GM12878 (cell line): Measurements from ENCODE around the gene CDK17.

ENCODE experiments used
- POLR2A ChIP-seq: IDR thresholded peaks from 2 replicates; pipeline ENCODE4 v1.6.1; 2011; ENCODE audit warnings: low read depth, mild to moderate bottlenecking, low read length
- TF ChIP-seq, protein P1 (sequence below), 3 experiments: IDR thresholded peaks in 2 of 3; conservative IDR thresholded peaks in 1 of 3; 2 replicates each; pipeline ENCODE4 v1.5.1; 2011; ENCODE audit warnings: low read depth in 3 of 3, low read length in 3 of 3, mild to moderate bottlenecking in 3 of 3, control low read depth in 2 of 3, moderate library complexity in 2 of 3, inconsistent platforms in 1 of 3, mixed read lengths in 1 of 3; ENCODE audit not compliant: control insufficient read depth in 2 of 3, insufficient read depth in 1 of 3; ENCODE audit errors: extremely low read depth in 1 of 3
- TF ChIP-seq, protein P2 (sequence below): IDR thresholded peaks from 2 replicates; pipeline ENCODE4 v1.6.1; 2011; ENCODE audit warnings: mild to moderate bottlenecking, low read depth, low read length, moderate library complexity; ENCODE audit not compliant: insufficient replicate concordance

- no peak for TF ChIP-seq POLR2A
- TF ChIP-seq, protein P1, sequence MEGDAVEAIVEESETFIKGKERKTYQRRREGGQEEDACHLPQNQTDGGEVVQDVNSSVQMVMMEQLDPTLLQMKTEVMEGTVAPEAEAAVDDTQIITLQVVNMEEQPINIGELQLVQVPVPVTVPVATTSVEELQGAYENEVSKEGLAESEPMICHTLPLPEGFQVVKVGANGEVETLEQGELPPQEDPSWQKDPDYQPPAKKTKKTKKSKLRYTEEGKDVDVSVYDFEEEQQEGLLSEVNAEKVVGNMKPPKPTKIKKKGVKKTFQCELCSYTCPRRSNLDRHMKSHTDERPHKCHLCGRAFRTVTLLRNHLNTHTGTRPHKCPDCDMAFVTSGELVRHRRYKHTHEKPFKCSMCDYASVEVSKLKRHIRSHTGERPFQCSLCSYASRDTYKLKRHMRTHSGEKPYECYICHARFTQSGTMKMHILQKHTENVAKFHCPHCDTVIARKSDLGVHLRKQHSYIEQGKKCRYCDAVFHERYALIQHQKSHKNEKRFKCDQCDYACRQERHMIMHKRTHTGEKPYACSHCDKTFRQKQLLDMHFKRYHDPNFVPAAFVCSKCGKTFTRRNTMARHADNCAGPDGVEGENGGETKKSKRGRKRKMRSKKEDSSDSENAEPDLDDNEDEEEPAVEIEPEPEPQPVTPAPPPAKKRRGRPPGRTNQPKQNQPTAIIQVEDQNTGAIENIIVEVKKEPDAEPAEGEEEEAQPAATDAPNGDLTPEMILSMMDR (IDR thresholded peaks at IDR 0.05 in 2 of 3, conservative IDR thresholded peaks at IDR 0.05 in 1 of 3; ENCODE audit: control insufficient read depth in 2 of 3, extremely low read depth in 1 of 3, insufficient read depth in 1 of 3, low read depth in 3 of 3, low read length in 3 of 3): no peak
- TF ChIP-seq, protein P2, sequence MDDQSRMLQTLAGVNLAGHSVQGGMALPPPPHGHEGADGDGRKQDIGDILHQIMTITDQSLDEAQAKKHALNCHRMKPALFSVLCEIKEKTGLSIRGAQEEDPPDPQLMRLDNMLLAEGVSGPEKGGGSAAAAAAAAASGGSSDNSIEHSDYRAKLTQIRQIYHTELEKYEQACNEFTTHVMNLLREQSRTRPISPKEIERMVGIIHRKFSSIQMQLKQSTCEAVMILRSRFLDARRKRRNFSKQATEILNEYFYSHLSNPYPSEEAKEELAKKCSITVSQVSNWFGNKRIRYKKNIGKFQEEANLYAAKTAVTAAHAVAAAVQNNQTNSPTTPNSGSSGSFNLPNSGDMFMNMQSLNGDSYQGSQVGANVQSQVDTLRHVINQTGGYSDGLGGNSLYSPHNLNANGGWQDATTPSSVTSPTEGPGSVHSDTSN: no peak
Measured at GRCh38 chr12:96425951-96426350, 25.7 kb upstream of the CDK17 start.
